VCaP (cell line): ENCODE measurements around the gene DENND2C.

ENCODE experiments used
- H3K27ac ChIP-seq: fragments of 450-650 bp; 2 replicates; pipeline ENCODE4 v1.5.1; 2017
- CTCF ChIP-seq: fragments of 450-650 bp; conservative IDR thresholded peaks from 2 replicates; pipeline ENCODE4 v1.5.1; 2017; ENCODE audit warnings: mild to moderate bottlenecking, moderate library complexity

Gene DENND2C

DNA sequence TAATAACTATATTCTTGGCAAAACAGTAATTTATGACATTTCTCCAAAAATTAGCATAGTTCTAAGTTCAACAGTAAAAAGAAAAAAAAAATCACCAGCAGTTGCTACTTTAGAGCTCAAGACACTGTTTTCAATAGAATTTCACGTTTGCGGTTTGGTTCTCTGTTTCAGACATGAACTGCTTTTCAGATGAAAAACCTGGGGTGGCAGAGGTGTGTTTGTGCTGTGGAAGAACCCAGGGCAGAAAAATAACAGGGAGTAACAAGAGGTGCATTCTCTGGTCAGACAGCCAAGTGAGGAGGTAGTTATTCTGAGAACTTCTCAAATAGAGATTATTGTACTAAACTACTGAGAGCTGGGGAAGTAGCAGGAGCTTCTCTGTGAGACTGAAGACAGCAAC is 37.8 kb upstream of the DENND2C start:
- no peak for TF ChIP-seq CTCF
- H3K27ac ChIP-seq: no peak overlapping the region

DNA sequence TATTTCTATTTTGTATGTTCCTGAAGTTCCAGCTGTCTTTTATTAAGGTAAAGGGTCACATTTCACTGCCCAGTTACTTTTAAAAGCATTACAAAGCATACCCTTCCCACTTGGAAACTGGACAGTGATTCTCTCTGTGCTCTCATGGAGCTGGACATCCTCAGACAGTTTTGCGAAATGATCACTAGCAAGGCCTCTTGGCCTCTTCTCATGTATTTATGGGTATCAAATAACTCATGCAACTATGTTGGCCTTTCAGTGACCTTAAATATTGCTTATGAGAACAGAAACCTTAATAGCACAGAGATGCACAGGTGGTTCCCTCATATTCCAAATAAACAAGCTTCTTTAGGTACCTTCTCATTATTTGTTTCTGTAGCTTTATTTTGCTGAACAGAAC is 33.4 kb upstream of the DENND2C start:
- H3K27ac ChIP-seq: no peak overlapping the region
- no peak for TF ChIP-seq CTCF

DNA sequence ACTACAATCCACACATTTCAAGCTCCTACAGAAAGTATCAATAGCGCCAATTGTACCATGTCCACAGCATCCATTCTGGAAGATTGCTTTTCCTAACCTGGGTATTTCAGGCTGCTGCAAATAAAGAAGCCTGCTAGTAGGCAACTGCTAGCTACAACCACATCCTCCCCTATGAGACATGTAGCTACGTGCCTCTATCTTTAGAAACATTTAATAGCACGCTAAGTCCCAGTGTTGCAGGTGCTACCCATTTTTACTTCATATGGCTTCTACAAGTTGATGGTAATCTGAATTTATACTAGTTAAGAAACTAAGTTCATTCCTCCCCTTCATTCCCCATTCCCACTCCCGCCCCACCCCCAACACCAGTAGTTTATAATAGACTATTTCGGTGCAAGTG is 32.9 kb upstream of the DENND2C start:
- no peak for TF ChIP-seq CTCF
- H3K27ac ChIP-seq: no peak overlapping the region

- H3K27ac ChIP-seq: no peak overlapping the region
- no peak for TF ChIP-seq CTCF
These were observed 32.1 kb upstream of the DENND2C start for GRCh38 chr1:114701931-114702330.

GRCh38 chr1:114700036-114700600 is 30.3 kb upstream of the DENND2C start:
- no peak for TF ChIP-seq CTCF
- no peak overlapping the region for H3K27ac ChIP-seq

GRCh38 chr1:114696810-114697209 is 27.0 kb upstream of the DENND2C start:
- no peak for TF ChIP-seq CTCF
- no peak overlapping the region for H3K27ac ChIP-seq

- H3K27ac ChIP-seq: no peak within 1 kb of the TSS
- TF ChIP-seq CTCF: no peak
These were observed 25.7 kb upstream of the DENND2C start, which contains the start of gene AMPD1 for GRCh38 chr1:114695430-114696058. AMPD1 (minus strand) TSS chr1:114695546; CDS start chr1:114695471, 75 bp downstream.
